SHP77 (cell line): Measurements from ENCODE around the gene HOXB1.
"Not testable (repeated sequence)": the region's sequence is repeated elsewhere in the genome, so short reads cannot be mapped to it uniquely, and the experiment has no call there.

Experiments
- DNase-seq, 2 experiments: peaks; one replicate each; lab custom pipeline; 2025; lab: John Stamatoyannopoulos, UW

The HOXB1 gene

GRCh38 chr17:48494335-48494734 lies 36.5 kb downstream of the HOXB1 start:
- no peak for DNase-seq

GRCh38 chr17:48492401-48493298 lies 38.2 kb downstream of the HOXB1 start:
- peak; percentile 77 to 84 for DNase-seq

- no peak for DNase-seq
Observed at GRCh38 chr17:48491527-48492273, 39.1 kb downstream of the HOXB1 start.

GRCh38 chr17:48490451-48490892 lies 40.3 kb downstream of the HOXB1 start:
- no peak for DNase-seq

- DNase-seq: no peak
Observed at GRCh38 chr17:48489781-48490180, 41.0 kb downstream of the HOXB1 start.

- DNase-seq: no peak
Observed at GRCh38 chr17:48488548-48489106, 42.2 kb downstream of the HOXB1 start.

- no peak for DNase-seq
Observed at GRCh38 chr17:48487221-48487620, 43.6 kb downstream of the HOXB1 start.

GRCh38 chr17:48486557-48486956 lies 44.3 kb downstream of the HOXB1 start:
- no peak for DNase-seq

GRCh38 chr17:48484850-48485249 lies 46.0 kb downstream of the HOXB1 start:
- no peak for DNase-seq

GRCh38 chr17:48484256-48484655 lies 46.6 kb downstream of the HOXB1 start:
- DNase-seq: no peak

GRCh38 chr17:48483471-48484131 lies 47.2 kb downstream of the HOXB1 start:
- DNase-seq: peak; percentile 41 to 45

GRCh38 chr17:48483004-48483403 lies 47.8 kb downstream of the HOXB1 start:
- no peak for DNase-seq

GRCh38 chr17:48482301-48482700 lies 48.5 kb downstream of the HOXB1 start:
- DNase-seq: not testable (repeated sequence)

- no peak for DNase-seq
Observed at GRCh38 chr17:48479014-48479402, 51.8 kb downstream of the HOXB1 start.
